Bronchial epithelial cell (primary cell): ENCODE results near the gene RECK. TPM values are rescaled to one million over a fixed set of nuclear protein-coding genes. Genes with fewer than 3 reads are reported as not detected.

ENCODE experiments used
- DNase-seq: peaks from one replicate; pipeline ENCODE4 v3.0.0-alpha.2; 2010; ENCODE audit warnings: low read depth
- FAIRE-seq: peaks from 2 replicates; lab custom pipeline; 2011; peaks lifted over from hg19 to GRCh38; lab: Jason Lieb, UNC
- H3K27me3 ChIP-seq: 2 replicates; pipeline ENCODE4 v1.5.1; 2011; ENCODE audit warnings: low read length; ENCODE audit not compliant: control insufficient read depth, insufficient read depth
- H3K36me3 ChIP-seq: 2 replicates; pipeline ENCODE4 v1.5.1; 2011; ENCODE audit warnings: low read length; ENCODE audit not compliant: control insufficient read depth, insufficient read depth
- H3K4me3 ChIP-seq: 2 replicates; pipeline ENCODE4 v1.5.1; 2011; ENCODE audit warnings: mild to moderate bottlenecking, low read depth, low read length, control low read depth
- CTCF ChIP-seq: IDR thresholded peaks from 2 replicates; pipeline ENCODE4 v1.5.1; 2011; ENCODE audit warnings: mild to moderate bottlenecking, moderate library complexity, low read length, control low read depth, inconsistent platforms; ENCODE audit not compliant: insufficient read depth, severe bottlenecking
- total RNA-seq: library from RNA; depleted of rRNA; stranded (reverse); fragments of >200 nt; gene quantifications from 2 replicates; pipeline ENCODE4 v1.2.1, GENCODE V29; 2014

The RECK gene
- total RNA-seq, 1 donor from 2014 or later: 1.3 TPM

- no peak for FAIRE-seq
Measured at GRCh38 chr9:36164989-36165388, 128.3 kb downstream of the RECK start.

GRCh38 chr9:36165826-36166167 lies 129.1 kb downstream of the RECK start:
- peaks cover 1% of the 10 kb centered on the region for H3K27me3 ChIP-seq
- H3K36me3 ChIP-seq: no peaks in the 10 kb centered on the region
- H3K4me3 ChIP-seq: no peak overlapping the region
- DNase-seq: no peak
- no peak for TF ChIP-seq CTCF
- no peak for FAIRE-seq

More at GRCh38 chr9:36164989-36165388, 128.3 kb downstream of the RECK start:
- DNase-seq: no peak
- TF ChIP-seq CTCF: no peak
- Histone ChIP-seq H3K27me3 (peaks cover 1% of the 10 kb centered on the region), H3K36me3 (no peaks in the 10 kb centered on the region), H3K4me3 (no peak overlapping the region)

GRCh38 chr9:36166168-36166927 lies 129.6 kb downstream of the RECK start:
- Histone ChIP-seq H3K4me3 (peak overlapping the region; percentile 22), H3K27me3 (peaks cover 1% of the 10 kb centered on the region), H3K36me3 (no peaks in the 10 kb centered on the region)
- no peak for FAIRE-seq
- peak; percentile 90 for TF ChIP-seq CTCF
- peak; percentile 38 for DNase-seq

GRCh38 chr9:36169166-36169565 lies 132.5 kb downstream of the RECK start, which contains the start of gene CCIN:
Gene CCIN (plus strand): TSS chr9:36169388. CDS start chr9:36169503, 115 bp downstream.
- Histone ChIP-seq H3K27me3 (peaks cover 1% of the 10 kb centered on the region), H3K36me3 (no peaks in the 10 kb centered on the region), H3K4me3 (no peak within 1 kb of the TSS)
- no peak for TF ChIP-seq CTCF
- no peak for DNase-seq
- FAIRE-seq: peak; percentile 43

GRCh38 chr9:36169708-36170107 lies 133.0 kb downstream of the RECK start:
- H3K4me3 ChIP-seq: no peak overlapping the region
- no peaks in the 10 kb centered on the region for H3K36me3 ChIP-seq
- DNase-seq (no peak), FAIRE-seq (no peak)
- no peak for TF ChIP-seq CTCF
- H3K27me3 ChIP-seq: peaks cover 1% of the 10 kb centered on the region
